Sigmoid colon (tissue), 7 donors: ENCODE measurements around the gene PTGR3. TPM values are rescaled to one million over a fixed set of nuclear protein-coding genes. Genes with fewer than 3 reads are reported as not detected.

Experiments
- DNase-seq: peaks from one replicate; pipeline ENCODE4 v3.0.0-alpha.2; 2019
- H3K27ac ChIP-seq, 4 donors: fragments of 200-600 bp; sonication (generic); one replicate each; pipeline ENCODE4 v1.5.1; 2016 to 2019; ENCODE audit warnings: mild to moderate bottlenecking in 1 of 4
- H3K27me3 ChIP-seq, 3 donors: fragments of 200-600 bp; sonication (generic); one replicate each; pipeline ENCODE4 v1.5.1; 2019; ENCODE audit warnings: mild to moderate bottlenecking in 1 of 3
- H3K36me3 ChIP-seq, 4 donors: fragments of 200-600 bp; sonication (generic); one replicate each; pipeline ENCODE4 v1.5.1; 2016 to 2019
- H3K4me1 ChIP-seq, 4 donors: fragments of 200-600 bp; sonication (generic); one replicate each; pipeline ENCODE4 v1.5.1; 2017 to 2019
- H3K4me3 ChIP-seq, 4 donors: fragments of 200-600 bp; sonication (generic); one replicate each; pipeline ENCODE4 v1.5.1; 2017 to 2019; ENCODE audit warnings: mild to moderate bottlenecking in 2 of 4, moderate library complexity in 1 of 4
- H3K9me3 ChIP-seq, 4 donors: fragments of 200-600 bp in 3 of 4; sonication (generic) in 3 of 4; one replicate each; pipeline versions ENCODE4 v1.5.1 to v1.6.1; 2013 to 2019
- CTCF ChIP-seq, 4 experiments: fragments of 450-650 bp in 3 of 4; fragments of 200-600 bp in 1 of 4; IDR thresholded peaks; one replicate each; pipeline ENCODE4 v1.5.1; 2016 to 2019; ENCODE audit warnings: antibody characterized with exemption in 4 of 4, mild to moderate bottlenecking in 3 of 4, moderate library complexity in 2 of 4
- EP300 ChIP-seq, 4 donors: sonication (generic); formaldehyde crosslinking; IDR thresholded peaks; one replicate each; pipeline ENCODE4 v1.6.1; 2017; ENCODE audit warnings: antibody characterized with exemption in 4 of 4
- POLR2A ChIP-seq, 2 donors: fragments of 450-650 bp; IDR thresholded peaks; one replicate each; pipeline ENCODE4 v1.6.1; 2016; ENCODE audit warnings: antibody characterized with exemption in 2 of 2, mild to moderate bottlenecking in 2 of 2, moderate library complexity in 2 of 2
- POLR2AphosphoS5 ChIP-seq, 4 donors: sonication (generic); formaldehyde crosslinking; IDR thresholded peaks; one replicate each; pipeline ENCODE4 v1.6.1; 2017; ENCODE audit warnings: antibody characterized with exemption in 4 of 4
- WGBS, 2 donors: extraction: QIAGEN DNeasy Blood & Tissue Kit; methylation state at CpG; one replicate each; pipeline ENCODE4 v1.1.7; 2013; 5-methylcytosine and 5-hydroxymethylcytosine counted together
- intact Hi-C: fragments of 100-400 bp; cut with DNase I; formaldehyde crosslinking; loops from one replicate; pipeline ENCODE4 v1.15.1; 2023
- polyA plus RNA-seq, 3 donors: library from polyadenylated mRNA; stranded (reverse); fragments of 200-250 nt; gene quantifications; one replicate each; pipeline ENCODE4 v1.2.3, GENCODE V29; 2013
- total RNA-seq, 4 donors: library from RNA; depleted of rRNA; stranded (reverse); fragments of >200 nt; gene quantifications; one replicate each; pipeline ENCODE4 v1.1.0, GENCODE V29; 2016
- donor health status: healthy with polysubstance abuse.
- donor health status: Bipolar disorder and iron deficiency.
- donor health status: healthy.

PTGR3 gene
- total and polyA plus RNA-seq, 7 donors: 22.7 to 33.8 (median 25.7) TPM

DNA sequence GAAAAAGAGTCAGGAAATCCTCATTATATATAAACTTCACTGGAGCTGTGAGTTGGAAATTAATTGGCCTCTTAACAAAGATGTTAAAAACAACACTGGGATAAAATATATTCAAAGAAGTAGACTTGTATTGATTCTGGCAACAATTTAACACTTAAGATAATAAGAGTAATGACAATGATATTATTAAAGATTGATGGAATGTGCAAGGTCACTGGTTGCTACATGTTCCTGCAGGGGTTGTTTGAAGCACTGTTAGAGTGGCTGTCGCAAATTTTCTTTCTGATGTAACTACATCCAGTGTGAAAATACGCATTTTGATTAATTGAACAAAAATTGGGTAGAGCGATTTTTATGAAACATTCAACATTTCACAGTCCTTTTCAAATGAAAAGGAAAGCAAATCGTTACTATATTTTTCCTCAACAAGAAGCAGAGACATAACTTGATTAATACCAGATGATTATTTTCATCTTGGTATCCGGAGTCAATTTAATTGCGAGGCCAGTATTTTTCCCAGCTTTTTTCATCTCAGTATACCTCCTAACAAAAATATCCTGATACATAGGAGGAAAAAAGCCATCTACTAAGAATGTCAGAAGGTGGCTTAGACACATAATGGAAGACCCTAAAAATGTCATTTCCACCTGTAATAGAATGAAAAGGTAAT is 6.1 kb downstream of the PTGR3 start:
- TF ChIP-seq POLR2AphosphoS5 (IDR thresholded peaks at IDR 0.05) (no peak), EP300 (IDR thresholded peaks at IDR 0.05) (no peak), CTCF (IDR thresholded peaks at IDR 0.05) (no peak), POLR2A (IDR thresholded peaks at IDR 0.05) (no peak)
- Histone ChIP-seq H3K27me3 (no peaks in the 10 kb centered on the region), H3K27ac (peak overlapping the region; percentile 98 to 99 (median 98)), H3K4me1 (peaks cover 0 to 86% (median 75%) of the 10 kb centered on the region in 4 donors), H3K9me3 (no peaks in the 10 kb centered on the region), H3K4me3 (peak overlapping the region in 3 of 4 donors; percentile 72 to 100 (median 87)), H3K36me3 (peaks cover 0 to 17% (median 2%) of the 10 kb centered on the region in 4 donors)
- intact Hi-C loops: loop anchor here (5.0 to 10.0 kb wide), 4 partner anchors 274 to 1064 kb away; no protein-coding TSS in a partner anchor
- 92 to 95% methylated on average over 6 of the region's 6 CpGs for WGBS, 2 donors
- DNase-seq: no peak

- no peak overlapping the region for H3K4me3 ChIP-seq
- no peak for DNase-seq
- H3K4me1 ChIP-seq: peaks cover 0 to 93% (median 75%) of the 10 kb centered on the region in 4 donors
- WGBS, 2 donors: 62 to 89% methylated on average over 18 of the region's 18 CpGs
- peak overlapping the region; percentile 98 to 99 (median 98) for H3K27ac ChIP-seq
- H3K27me3 ChIP-seq: no peaks in the 10 kb centered on the region
- TF ChIP-seq EP300 (IDR thresholded peaks at IDR 0.05): no peak
- no peak for TF ChIP-seq CTCF (IDR thresholded peaks at IDR 0.05)
- TF ChIP-seq POLR2AphosphoS5 (IDR thresholded peaks at IDR 0.05): no peak
- TF ChIP-seq POLR2A (IDR thresholded peaks at IDR 0.05): no peak
- no peaks in the 10 kb centered on the region for H3K9me3 ChIP-seq
- peaks cover 0 to 17% (median 2%) of the 10 kb centered on the region in 4 donors for H3K36me3 ChIP-seq
- intact Hi-C loops: loop anchor here (5.0 to 10.0 kb wide), 4 partner anchors 276 to 1066 kb away; no protein-coding TSS in a partner anchor
Measured at GRCh38 chr18:75201282-75202270, 7.4 kb downstream of the PTGR3 start.

- Histone ChIP-seq H3K27ac (peak overlapping the region; percentile 98 to 99 (median 98)), H3K36me3 (peaks cover 0 to 17% (median 2%) of the 10 kb centered on the region in 4 donors), H3K9me3 (no peaks in the 10 kb centered on the region), H3K4me1 (peaks cover 0 to 85% (median 68%) of the 10 kb centered on the region in 4 donors), H3K27me3 (no peaks in the 10 kb centered on the region), H3K4me3 (no peak overlapping the region)
- no peak for DNase-seq
- TF ChIP-seq POLR2AphosphoS5 (IDR thresholded peaks at IDR 0.05) (no peak), CTCF (IDR thresholded peaks at IDR 0.05) (no peak), POLR2A (IDR thresholded peaks at IDR 0.05) (no peak), EP300 (IDR thresholded peaks at IDR 0.05) (no peak)
- intact Hi-C loops: loop anchor here (5.0 to 10.0 kb wide), 4 partner anchors 277 to 1067 kb away; no protein-coding TSS in a partner anchor
- WGBS, 2 donors: 73 to 86% methylated on average over 7 of the region's 7 CpGs
Measured at GRCh38 chr18:75200605-75201280, 8.2 kb downstream of the PTGR3 start.

DNA sequence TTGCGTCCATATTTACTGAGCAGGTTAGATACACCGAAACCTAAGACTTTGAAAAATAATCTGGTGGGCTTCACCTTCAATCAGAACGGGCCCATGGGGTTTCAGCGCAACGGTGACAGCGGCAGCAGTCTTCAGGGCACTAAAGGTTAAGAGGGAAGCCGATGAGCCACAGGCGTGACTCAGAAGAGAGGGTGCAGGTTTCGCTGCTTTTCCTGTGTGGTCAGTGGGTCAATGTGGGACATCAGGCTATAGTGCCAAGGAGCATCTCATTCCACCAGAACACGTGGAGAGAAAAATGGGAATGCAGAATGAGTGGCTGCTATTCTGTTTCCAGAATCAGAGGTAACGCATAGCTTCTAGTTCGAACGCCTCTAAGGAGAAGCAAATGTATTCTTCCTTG is 8.9 kb downstream of the PTGR3 start:
- H3K27ac ChIP-seq: peak overlapping the region in 3 of 4 donors; percentile 98 to 99 (median 99)
- no peaks in the 10 kb centered on the region for H3K27me3 ChIP-seq
- H3K4me1 ChIP-seq: peaks cover 0 to 83% (median 64%) of the 10 kb centered on the region in 4 donors
- H3K4me3 ChIP-seq: no peak overlapping the region
- no peaks in the 10 kb centered on the region for H3K9me3 ChIP-seq
- no peak for DNase-seq
- WGBS, 2 donors: 95 to 97% methylated on average over 13 of the region's 13 CpGs
- peaks cover 0 to 17% (median 2%) of the 10 kb centered on the region in 4 donors for H3K36me3 ChIP-seq
- TF ChIP-seq POLR2AphosphoS5 (IDR thresholded peaks at IDR 0.05): no peak
- no peak for TF ChIP-seq POLR2A (IDR thresholded peaks at IDR 0.05)
- no peak for TF ChIP-seq CTCF (IDR thresholded peaks at IDR 0.05)
- TF ChIP-seq EP300 (IDR thresholded peaks at IDR 0.05): no peak
- intact Hi-C loops: loop anchor here (5.0 to 10.0 kb wide), 4 partner anchors 277 to 1067 kb away; no protein-coding TSS in a partner anchor
